ENCODE results near the gene DCLRE1C. TPM values are rescaled to one million over a fixed set of nuclear protein-coding genes. Genes with fewer than 3 reads are reported as not detected.
A peak's percentile ranks its signal among the peaks of the same experiment; 100 is the strongest.
"Not testable (repeated sequence)": the region's sequence is repeated elsewhere in the genome, so short reads cannot be mapped to it uniquely, and the experiment has no call there.

DCLRE1C gene
- total and polyA plus RNA-seq, 2 donors (not counting 1 experiment from before 2014, with no cell fraction given), result 24.0 to 61.8 TPM

GRCh38 chr10:14910953-14911352 is 42.9 kb downstream of the DCLRE1C start:
- H3K4me3 ChIP-seq (ENCODE audit: control extremely low read depth in 1 of 5, extremely low read depth in 1 of 5, insufficient read depth in 1 of 5, low read depth in 2 of 5, low read length in 4 of 5), result no peak overlapping the region
- Mint-ChIP-seq H3K9me3 (ENCODE audit: insufficient read depth) (no peaks in the 10 kb centered on the region), H3K27me3 (no peaks in the 10 kb centered on the region), H3K27ac (no peak overlapping the region), H3K4me3 (no peak overlapping the region), H3K4me1 (peaks cover 6% of the 10 kb centered on the region)
- H3K79me2 ChIP-seq (ENCODE audit: control insufficient read depth, insufficient read depth, low read length), result peaks cover 10% of the 10 kb centered on the region
- WGBS (ENCODE audit: insufficient coverage), result 91% methylated on average over 2 of the region's 4 CpGs
- peaks cover 10 to 82% of the 10 kb centered on the region in 2 experiments for H3K36me3 ChIP-seq (replicated peaks in 1 of 2; ENCODE audit: control extremely low read depth in 1 of 2, control insufficient read depth in 1 of 2, extremely low read depth in 1 of 2, insufficient read depth in 2 of 2, low read length in 1 of 2)
- no peak overlapping the region for H3K9ac ChIP-seq (ENCODE audit: low read length)
- no peak overlapping the region for H2AFZ ChIP-seq (ENCODE audit: insufficient read depth, low read depth, low read length, poor library complexity, severe bottlenecking)
- TF ChIP-seq, protein P1, sequence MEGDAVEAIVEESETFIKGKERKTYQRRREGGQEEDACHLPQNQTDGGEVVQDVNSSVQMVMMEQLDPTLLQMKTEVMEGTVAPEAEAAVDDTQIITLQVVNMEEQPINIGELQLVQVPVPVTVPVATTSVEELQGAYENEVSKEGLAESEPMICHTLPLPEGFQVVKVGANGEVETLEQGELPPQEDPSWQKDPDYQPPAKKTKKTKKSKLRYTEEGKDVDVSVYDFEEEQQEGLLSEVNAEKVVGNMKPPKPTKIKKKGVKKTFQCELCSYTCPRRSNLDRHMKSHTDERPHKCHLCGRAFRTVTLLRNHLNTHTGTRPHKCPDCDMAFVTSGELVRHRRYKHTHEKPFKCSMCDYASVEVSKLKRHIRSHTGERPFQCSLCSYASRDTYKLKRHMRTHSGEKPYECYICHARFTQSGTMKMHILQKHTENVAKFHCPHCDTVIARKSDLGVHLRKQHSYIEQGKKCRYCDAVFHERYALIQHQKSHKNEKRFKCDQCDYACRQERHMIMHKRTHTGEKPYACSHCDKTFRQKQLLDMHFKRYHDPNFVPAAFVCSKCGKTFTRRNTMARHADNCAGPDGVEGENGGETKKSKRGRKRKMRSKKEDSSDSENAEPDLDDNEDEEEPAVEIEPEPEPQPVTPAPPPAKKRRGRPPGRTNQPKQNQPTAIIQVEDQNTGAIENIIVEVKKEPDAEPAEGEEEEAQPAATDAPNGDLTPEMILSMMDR (IDR thresholded peaks at IDR 0.05), result no peak
- TF ChIP-seq EZH2 (IDR thresholded peaks at IDR 0.05; ENCODE audit: borderline replicate concordance, insufficient read depth, low read depth, low read length, poor library complexity, severe bottlenecking), result no peak
- H3K4me1 ChIP-seq (ENCODE audit: control insufficient read depth in 2 of 2, insufficient read depth in 2 of 2, low read length in 2 of 2), result no peaks in the 10 kb centered on the region
- no peak for DNase-seq
- ATAC-seq (ENCODE audit: low read depth), result no peak
- H3K4me2 ChIP-seq (replicated peaks; ENCODE audit: low read depth, low read length, poor library complexity, severe bottlenecking), result no peak overlapping the region
- no peaks in the 10 kb centered on the region for H4K20me1 ChIP-seq (ENCODE audit: control insufficient read depth, insufficient read depth, low read length, poor library complexity, severe bottlenecking)
- no peaks in the 10 kb centered on the region for H3K27me3 ChIP-seq (replicated peaks in 1 of 4; ENCODE audit: control extremely low read depth in 1 of 4, control insufficient read depth in 3 of 4, insufficient read depth in 4 of 4, low read length in 3 of 4)
- no peak overlapping the region for H3K27ac ChIP-seq (ENCODE audit: low read length in 2 of 2)
- ChIA-PET CTCF (no interaction called here), POLR2A (no interaction called here)
- H3K9me3 ChIP-seq (ENCODE audit: control extremely low read depth in 1 of 3, control insufficient read depth in 2 of 3, insufficient read depth in 1 of 3, low read length in 2 of 3), result no peaks in the 10 kb centered on the region
- intact Hi-C loops (cut with micrococcal nuclease), result no loop called here

GRCh38 chr10:14909101-14909500 is 44.8 kb downstream of the DCLRE1C start:
- Mint-ChIP-seq H3K4me1 (peaks cover 6% of the 10 kb centered on the region), H3K9me3 (ENCODE audit: insufficient read depth) (no peaks in the 10 kb centered on the region), H3K27me3 (no peaks in the 10 kb centered on the region), H3K27ac (no peak overlapping the region), H3K4me3 (no peak overlapping the region)
- Histone ChIP-seq H3K4me3 (ENCODE audit: control extremely low read depth in 1 of 5, extremely low read depth in 1 of 5, insufficient read depth in 1 of 5, low read depth in 2 of 5, low read length in 4 of 5) (no peak overlapping the region), H3K9ac (ENCODE audit: low read length) (no peak overlapping the region), H3K36me3 (replicated peaks in 1 of 2; ENCODE audit: control extremely low read depth in 1 of 2, control insufficient read depth in 1 of 2, extremely low read depth in 1 of 2, insufficient read depth in 2 of 2, low read length in 1 of 2) (peaks cover 6 to 68% of the 10 kb centered on the region in 2 experiments), H3K27me3 (replicated peaks in 1 of 4; ENCODE audit: control extremely low read depth in 1 of 4, control insufficient read depth in 3 of 4, insufficient read depth in 4 of 4, low read length in 3 of 4) (no peaks in the 10 kb centered on the region), H4K20me1 (ENCODE audit: control insufficient read depth, insufficient read depth, low read length, poor library complexity, severe bottlenecking) (no peaks in the 10 kb centered on the region), H3K79me2 (ENCODE audit: control insufficient read depth, insufficient read depth, low read length) (peaks cover 9% of the 10 kb centered on the region), H3K4me2 (replicated peaks; ENCODE audit: low read depth, low read length, poor library complexity, severe bottlenecking) (no peak overlapping the region), H2AFZ (ENCODE audit: insufficient read depth, low read depth, low read length, poor library complexity, severe bottlenecking) (no peak overlapping the region), H3K9me3 (ENCODE audit: control extremely low read depth in 1 of 3, control insufficient read depth in 2 of 3, insufficient read depth in 1 of 3, low read length in 2 of 3) (no peaks in the 10 kb centered on the region), H3K4me1 (ENCODE audit: control insufficient read depth in 2 of 2, insufficient read depth in 2 of 2, low read length in 2 of 2) (no peaks in the 10 kb centered on the region), H3K27ac (ENCODE audit: low read length in 2 of 2) (peak overlapping the region in 1 of 2 donors; percentile 17)
- WGBS (ENCODE audit: insufficient coverage), result no CpG with 5 or more reads among the region's 2 CpGs
- TF ChIP-seq, protein P1 (IDR thresholded peaks at IDR 0.05), result no peak
- TF ChIP-seq EZH2 (IDR thresholded peaks at IDR 0.05; ENCODE audit: borderline replicate concordance, insufficient read depth, low read depth, low read length, poor library complexity, severe bottlenecking), result no peak
- no peak for ATAC-seq (ENCODE audit: low read depth)
- DNase-seq, result no peak
- ChIA-PET CTCF (interaction anchor here (1.1 kb wide), 1 partner anchor 8 kb away, joined by 3 read pairs; no protein-coding TSS in a partner anchor), POLR2A (no interaction called here)
- intact Hi-C loops (cut with micrococcal nuclease), result no loop called here

- CTCF ChIA-PET, result interaction anchor here (1.0 kb wide), 1 partner anchor 26 kb away, joined by 3 read pairs; no protein-coding TSS in a partner anchor
- peaks cover 6 to 54% of the 10 kb centered on the region in 2 experiments for H3K36me3 ChIP-seq (replicated peaks in 1 of 2; ENCODE audit: control extremely low read depth in 1 of 2, control insufficient read depth in 1 of 2, extremely low read depth in 1 of 2, insufficient read depth in 2 of 2, low read length in 1 of 2)
- POLR2A ChIA-PET, result not testable (repeated sequence)
Observed at GRCh38 chr10:14907591-14907990, 46.3 kb downstream of the DCLRE1C start.

More at GRCh38 chr10:14907591-14907990, 46.3 kb downstream of the DCLRE1C start:
- H3K27me3 ChIP-seq (replicated peaks in 1 of 4; ENCODE audit: control extremely low read depth in 1 of 4, control insufficient read depth in 3 of 4, insufficient read depth in 4 of 4, low read length in 3 of 4); H3K9me3 Mint-ChIP-seq (ENCODE audit: insufficient read depth); H3K27me3 Mint-ChIP-seq; H3K4me1 ChIP-seq (ENCODE audit: control insufficient read depth in 2 of 2, insufficient read depth in 2 of 2, low read length in 2 of 2); H3K9me3 ChIP-seq (ENCODE audit: control extremely low read depth in 1 of 3, control insufficient read depth in 2 of 3, insufficient read depth in 1 of 3, low read length in 2 of 3); H4K20me1 ChIP-seq (ENCODE audit: control insufficient read depth, insufficient read depth, low read length, poor library complexity, severe bottlenecking); H3K4me2 ChIP-seq (replicated peaks; ENCODE audit: low read depth, low read length, poor library complexity, severe bottlenecking); H3K9ac ChIP-seq (ENCODE audit: low read length); H3K4me3 ChIP-seq (ENCODE audit: control extremely low read depth in 1 of 5, extremely low read depth in 1 of 5, insufficient read depth in 1 of 5, low read depth in 2 of 5, low read length in 4 of 5); H3K4me3 Mint-ChIP-seq; ATAC-seq (ENCODE audit: low read depth); H3K27ac Mint-ChIP-seq; DNase-seq; H2AFZ ChIP-seq (ENCODE audit: insufficient read depth, low read depth, low read length, poor library complexity, severe bottlenecking); H3K4me1 Mint-ChIP-seq; intact Hi-C loops (cut with micrococcal nuclease); H3K27ac ChIP-seq (ENCODE audit: low read length in 2 of 2); H3K79me2 ChIP-seq (ENCODE audit: control insufficient read depth, insufficient read depth, low read length): not testable (repeated sequence)
- WGBS (ENCODE audit: insufficient coverage), result 100% methylated on average over 1 of the region's 4 CpGs

Measured in B cell (primary cell).